CD4-positive, alpha-beta T cell (primary cell): ENCODE data around the gene ERN1. TPM values are rescaled to one million over a fixed set of nuclear protein-coding genes. Genes with fewer than 3 reads are reported as not detected.

Source experiments
- ATAC-seq: fragments of 200-7000 bp; cut with Tn5 transposase; one replicate; pipeline ENCODE4 v1.10.0; 2022; ENCODE audit warnings: mild to moderate bottlenecking; ENCODE audit not compliant: poor library complexity
- CTCF ChIA-PET: fragments of 350-600 bp; sonication (Branson Sonifier 250); formaldehyde crosslinking; loops from one replicate; lab custom pipeline; 2021; ENCODE audit warnings: antibody characterized with exemption, inconsistent platforms; lab: Charles Lee
- POLR2A ChIA-PET: fragments of 350-600 bp; sonication (Branson Sonifier 250); formaldehyde crosslinking; loops from one replicate; lab custom pipeline; 2021; ENCODE audit warnings: antibody characterized with exemption, inconsistent platforms; lab: Charles Lee
- DNase-seq, 14 experiments: peaks; one replicate each; pipeline ENCODE4 v3.0.0-alpha.2; 2013 to 2020; ENCODE audit warnings: mixed read lengths in 2 of 14
- H3K27ac ChIP-seq, 2 donors: one replicate each; pipeline versions ENCODE4 v1.5.1 to v1.7.0; 2013; ENCODE audit warnings: low read length in 2 of 2, low read depth in 1 of 2, mild to moderate bottlenecking in 1 of 2
- H3K27me3 ChIP-seq, 2 experiments: 1 replicate in 1 of 2; 2 replicates in 1 of 2; pipeline versions ENCODE4 v1.6.1 to v1.7.0; 2013; ENCODE audit warnings: low read length in 2 of 2, control low read depth in 1 of 2, mild to moderate bottlenecking in 1 of 2, moderate library complexity in 1 of 2; ENCODE audit not compliant: insufficient read depth in 2 of 2, control insufficient read depth in 1 of 2
- H3K36me3 ChIP-seq: one replicate; pipeline ENCODE4 v1.6.1; 2013; ENCODE audit warnings: low read length, control low read depth; ENCODE audit not compliant: insufficient read depth
- H3K4me1 ChIP-seq: one replicate; pipeline ENCODE4 v1.6.1; 2013; ENCODE audit warnings: low read length, control low read depth; ENCODE audit not compliant: insufficient read depth
- H3K4me3 ChIP-seq: one replicate; pipeline ENCODE4 v1.5.1; 2013; ENCODE audit warnings: mild to moderate bottlenecking, low read length, moderate library complexity
- H3K9me3 ChIP-seq, 2 experiments: 1 replicate in 1 of 2; 2 replicates in 1 of 2; pipeline versions ENCODE4 v1.6.1 to v1.7.0; 2013; ENCODE audit warnings: low read length in 2 of 2, mild to moderate bottlenecking in 2 of 2, control low read depth in 1 of 2, moderate library complexity in 1 of 2; ENCODE audit not compliant: control insufficient read depth in 1 of 2, insufficient read depth in 1 of 2
- H3K27ac Mint-ChIP-seq: one replicate; pipeline ENCODE4 v1.8.0; 2020; ENCODE audit warnings: mixed read lengths
- H3K27me3 Mint-ChIP-seq: one replicate; pipeline ENCODE4 v1.8.0; 2021; ENCODE audit warnings: mixed read lengths
- H3K36me3 Mint-ChIP-seq: one replicate; pipeline ENCODE4 v1.8.0; 2021; ENCODE audit warnings: low read depth, mixed read lengths
- H3K4me1 Mint-ChIP-seq: one replicate; pipeline ENCODE4 v1.8.0; 2021; ENCODE audit warnings: low read depth, mixed read lengths
- H3K4me3 Mint-ChIP-seq: one replicate; pipeline ENCODE4 v1.8.0; 2020; ENCODE audit warnings: mild to moderate bottlenecking, mixed read lengths
- H3K9me3 Mint-ChIP-seq: one replicate; pipeline ENCODE4 v1.8.0; 2020; ENCODE audit warnings: mixed read lengths
- intact Hi-C, 2 experiments: fragments of 100-400 bp; cut with DNase I in 1 of 2; cut with micrococcal nuclease in 1 of 2; formaldehyde crosslinking; loops; one replicate each; pipeline versions ENCODE4 v1.15.1 to v1.9.0; 2023 to 2025; cut with DNase I, micrococcal nuclease
- total RNA-seq, 174 experiments: library from RNA in 2 of 174; stranded (reverse) in 2 of 174; gene quantifications; one replicate each; pipeline ENCODE4 v1.2.3 and lab custom pipeline; 2021 to 2026
- TF ChIP-seq, protein P1 (sequence below): fragments of 200-600 bp; IDR thresholded peaks from one replicate; pipeline ENCODE4 v1.8.0; 2022; ENCODE audit warnings: antibody characterized with exemption, mild to moderate bottlenecking

Gene ERN1
- total RNA-seq, 2 experiments from 2014 or later, result 62.7 to 67.8 TPM

DNA sequence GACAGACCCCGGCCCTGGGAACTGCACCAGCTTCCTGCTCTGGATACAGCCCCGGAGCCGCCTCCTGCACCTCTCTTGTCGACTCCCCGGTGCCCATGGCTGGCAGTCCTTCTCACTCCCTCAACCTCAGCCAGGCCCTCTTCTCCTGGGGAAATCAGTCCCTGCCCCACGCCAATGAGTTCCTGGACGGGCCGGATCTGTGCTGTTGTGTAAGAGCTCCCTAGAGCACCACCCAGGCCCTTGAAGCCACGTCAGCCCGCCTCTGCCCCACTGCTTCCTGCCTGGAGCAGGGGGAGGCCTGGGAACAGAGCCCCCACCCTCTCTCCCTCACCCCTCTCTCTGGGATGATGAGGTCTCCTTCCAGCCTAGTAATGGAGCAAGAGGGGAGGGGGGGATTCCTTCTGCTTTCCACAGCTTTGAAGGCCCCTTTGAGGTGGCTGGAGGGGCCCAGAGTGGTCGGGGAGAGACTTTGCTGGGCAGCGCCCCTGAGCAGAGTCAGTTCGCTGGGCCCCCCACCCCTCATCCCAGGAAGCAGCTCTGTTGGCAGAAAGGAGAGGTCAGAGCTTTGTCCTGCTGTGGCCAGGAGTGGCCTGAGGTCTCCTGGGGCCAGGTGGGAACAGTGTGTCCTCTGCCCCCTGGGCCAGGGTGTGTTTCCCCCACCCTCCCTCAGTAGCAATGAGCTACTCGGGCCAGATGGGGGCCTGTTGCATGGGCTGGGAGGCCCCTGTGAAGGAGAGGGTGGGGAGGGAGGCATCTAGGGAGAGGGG lies 128.0 kb downstream of the ERN1 start:
- ATAC-seq (no peak), DNase-seq (peak in 1 of 14 experiments; percentile 20)
- Histone ChIP-seq H3K27ac (peak overlapping the region in 1 of 2 donors; percentile 27), H3K4me1 (peaks cover 52% of the 10 kb centered on the region), H3K27me3 (no peaks in the 10 kb centered on the region), H3K4me3 (no peak overlapping the region), H3K36me3 (peaks cover 54% of the 10 kb centered on the region), H3K9me3 (no peaks in the 10 kb centered on the region)
- intact Hi-C loops, result no loop called here
- peaks cover 54% of the 10 kb centered on the region for H3K36me3 Mint-ChIP-seq
- CTCF ChIA-PET, result interaction anchor here (0.8 to 11.2 kb wide), 2 partner anchors 21 to 25 kb away, joined by 3 to 111 read pairs; no protein-coding TSS in a partner anchor
- POLR2A ChIA-PET, result interaction anchor here (1.6 to 10.0 kb wide), 2 partner anchors 18 to 24 kb away, joined by 9 to 156 read pairs; partner anchors contain the start of gene ICAM2
- H3K9me3 Mint-ChIP-seq, result no peaks in the 10 kb centered on the region
- TF ChIP-seq, protein P1, sequence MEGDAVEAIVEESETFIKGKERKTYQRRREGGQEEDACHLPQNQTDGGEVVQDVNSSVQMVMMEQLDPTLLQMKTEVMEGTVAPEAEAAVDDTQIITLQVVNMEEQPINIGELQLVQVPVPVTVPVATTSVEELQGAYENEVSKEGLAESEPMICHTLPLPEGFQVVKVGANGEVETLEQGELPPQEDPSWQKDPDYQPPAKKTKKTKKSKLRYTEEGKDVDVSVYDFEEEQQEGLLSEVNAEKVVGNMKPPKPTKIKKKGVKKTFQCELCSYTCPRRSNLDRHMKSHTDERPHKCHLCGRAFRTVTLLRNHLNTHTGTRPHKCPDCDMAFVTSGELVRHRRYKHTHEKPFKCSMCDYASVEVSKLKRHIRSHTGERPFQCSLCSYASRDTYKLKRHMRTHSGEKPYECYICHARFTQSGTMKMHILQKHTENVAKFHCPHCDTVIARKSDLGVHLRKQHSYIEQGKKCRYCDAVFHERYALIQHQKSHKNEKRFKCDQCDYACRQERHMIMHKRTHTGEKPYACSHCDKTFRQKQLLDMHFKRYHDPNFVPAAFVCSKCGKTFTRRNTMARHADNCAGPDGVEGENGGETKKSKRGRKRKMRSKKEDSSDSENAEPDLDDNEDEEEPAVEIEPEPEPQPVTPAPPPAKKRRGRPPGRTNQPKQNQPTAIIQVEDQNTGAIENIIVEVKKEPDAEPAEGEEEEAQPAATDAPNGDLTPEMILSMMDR, result no peak
- H3K4me1 Mint-ChIP-seq, result peaks cover 41% of the 10 kb centered on the region
- no peak overlapping the region for H3K4me3 Mint-ChIP-seq
- no peaks in the 10 kb centered on the region for H3K27me3 Mint-ChIP-seq
- peak overlapping the region; percentile 12 for H3K27ac Mint-ChIP-seq

- Histone ChIP-seq H3K4me3 (no peak overlapping the region), H3K27me3 (no peaks in the 10 kb centered on the region), H3K4me1 (peaks cover 44% of the 10 kb centered on the region), H3K36me3 (peaks cover 46% of the 10 kb centered on the region), H3K27ac (peak overlapping the region in 1 of 2 donors; percentile 10), H3K9me3 (no peaks in the 10 kb centered on the region)
- CTCF ChIA-PET, result interaction anchor here (1.6 to 11.2 kb wide), 2 partner anchors 11 to 26 kb away, joined by 7 to 111 read pairs; no protein-coding TSS in a partner anchor
- Mint-ChIP-seq H3K9me3 (no peaks in the 10 kb centered on the region), H3K27me3 (no peaks in the 10 kb centered on the region), H3K36me3 (peaks cover 48% of the 10 kb centered on the region), H3K27ac (peak overlapping the region; percentile 61), H3K4me3 (peak overlapping the region; percentile 91), H3K4me1 (peaks cover 44% of the 10 kb centered on the region)
- intact Hi-C loops, result no loop called here
- ATAC-seq (no peak), DNase-seq (peak in 1 of 14 experiments; percentile 18)
- TF ChIP-seq, protein P1, result no peak
- POLR2A ChIA-PET, result interaction anchor here (1.6 to 10.0 kb wide), 2 partner anchors 18 to 25 kb away, joined by 9 to 156 read pairs; partner anchors contain the start of gene ICAM2
Observed at GRCh38 chr17:64001091-64001579, 128.8 kb downstream of the ERN1 start.

- Histone ChIP-seq H3K36me3 (peaks cover 33% of the 10 kb centered on the region), H3K4me1 (peaks cover 36% of the 10 kb centered on the region), H3K27ac (no peak overlapping the region), H3K4me3 (no peak overlapping the region), H3K27me3 (no peaks in the 10 kb centered on the region), H3K9me3 (no peaks in the 10 kb centered on the region)
- ChIA-PET CTCF (interaction anchor here (0.7 to 11.2 kb wide), 5 partner anchors 9 to 32 kb away, joined by 3 to 111 read pairs (median 5); partner anchors contain the start of gene ICAM2), POLR2A (interaction anchor here (0.6 to 10.0 kb wide), 7 partner anchors 14 to 273 kb away, joined by 3 to 156 read pairs (median 3); partner anchors contain the start of gene ICAM2)
- ATAC-seq (no peak), DNase-seq (peak in 1 of 14 experiments; percentile 35)
- Mint-ChIP-seq H3K4me1 (peaks cover 44% of the 10 kb centered on the region), H3K27me3 (no peaks in the 10 kb centered on the region), H3K27ac (peak overlapping the region; percentile 61), H3K36me3 (peaks cover 38% of the 10 kb centered on the region), H3K4me3 (peak overlapping the region; percentile 91), H3K9me3 (no peaks in the 10 kb centered on the region)
- TF ChIP-seq, protein P1, result no peak
- intact Hi-C loops, result loop anchor here in 1 of 2 experiments (2.0 kb wide), 2 partner anchors 17 to 25 kb away; no protein-coding TSS in a partner anchor
Observed at GRCh38 chr17:63999680-64000531, 130.0 kb downstream of the ERN1 start.
